Peyer's patch (tissue), 4 donors: ENCODE data around the gene KCNK1.

Experiments used
- CTCF ChIP-seq, 6 experiments: fragments of 450-650 bp in 4 of 6; fragments of 200-600 bp in 2 of 6; sonication (generic) in 1 of 6; IDR thresholded peaks; one replicate each; pipeline ENCODE4 v1.5.1; 2017 to 2019; ENCODE audit warnings: antibody characterized with exemption in 6 of 6, mild to moderate bottlenecking in 3 of 6, moderate library complexity in 1 of 6
- POLR2A ChIP-seq, 2 donors: fragments of 450-650 bp; IDR thresholded peaks; one replicate each; pipeline ENCODE4 v1.5.1; 2017; ENCODE audit warnings: antibody characterized with exemption in 2 of 2, mild to moderate bottlenecking in 2 of 2, moderate library complexity in 2 of 2

DNA sequence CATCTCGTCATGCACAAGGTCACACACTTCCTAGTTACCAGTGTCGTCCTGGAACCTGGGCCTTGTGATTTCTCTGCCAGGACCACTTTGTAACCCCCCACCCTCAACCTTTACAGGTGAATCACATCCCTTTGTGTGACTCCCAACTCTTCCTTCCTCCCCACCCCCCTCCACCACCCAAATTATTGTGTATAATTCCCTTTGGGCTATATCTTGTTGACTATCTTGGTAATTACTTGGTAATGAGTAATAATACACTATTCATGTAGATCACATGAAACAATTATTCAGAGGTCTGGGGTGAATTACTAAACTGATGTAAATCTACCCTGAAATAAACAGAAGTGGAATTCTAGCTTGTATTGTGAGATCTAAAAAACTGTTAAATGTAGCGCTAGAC, 1.7 kb downstream of the KCNK1 start:
- TF ChIP-seq CTCF (IDR thresholded peaks at IDR 0.05) (no peak), POLR2A (IDR thresholded peaks at IDR 0.05) (no peak)
